ENCODE measurements around the gene OSBPL5. TPM values are rescaled to one million over a fixed set of nuclear protein-coding genes. Genes with fewer than 3 reads are reported as not detected.
A peak's percentile ranks its signal among the peaks of the same experiment; 100 is the strongest.

The OSBPL5 gene
- total RNA-seq, 1 donor: 49.7 TPM

DNA sequence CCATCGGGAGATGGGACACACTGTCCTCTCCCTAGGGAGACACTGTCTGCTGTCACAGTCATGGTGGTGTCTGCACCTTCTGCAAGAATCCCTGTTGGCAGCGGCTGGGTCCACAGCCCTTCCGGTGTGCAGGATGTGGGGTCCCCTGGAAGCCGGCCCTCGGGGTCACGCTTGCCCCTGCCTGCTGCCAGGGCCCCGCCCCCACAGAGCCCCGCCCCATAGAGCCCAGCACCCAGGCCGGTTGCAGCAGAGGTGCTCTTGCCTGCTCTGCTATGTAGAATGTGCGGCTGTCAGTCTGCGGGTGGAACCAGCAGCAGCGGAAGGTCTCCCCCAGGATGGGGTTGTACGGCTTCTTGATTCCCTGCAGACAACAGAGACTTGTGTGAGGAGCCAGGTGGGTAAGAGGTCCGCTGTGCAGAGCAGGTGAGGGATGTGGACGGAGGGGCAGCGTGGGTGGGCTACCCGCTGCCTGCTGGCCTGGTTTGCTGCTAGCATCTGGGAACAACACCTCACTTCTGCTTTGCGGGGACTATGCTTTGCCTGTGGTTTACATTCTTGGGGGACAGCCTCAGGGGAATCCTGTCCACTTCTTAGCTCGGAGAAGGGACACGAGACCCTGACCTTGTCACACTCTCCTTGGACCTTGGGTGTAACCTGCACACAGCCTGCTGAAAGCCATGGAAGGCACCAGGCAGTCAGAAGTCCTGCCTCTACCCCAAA is 63.0 kb downstream of the OSBPL5 start:
- H3K4me3 ChIP-seq (ENCODE audit: low read depth, low read length): no peak overlapping the region
- TF ChIP-seq, protein P1, sequence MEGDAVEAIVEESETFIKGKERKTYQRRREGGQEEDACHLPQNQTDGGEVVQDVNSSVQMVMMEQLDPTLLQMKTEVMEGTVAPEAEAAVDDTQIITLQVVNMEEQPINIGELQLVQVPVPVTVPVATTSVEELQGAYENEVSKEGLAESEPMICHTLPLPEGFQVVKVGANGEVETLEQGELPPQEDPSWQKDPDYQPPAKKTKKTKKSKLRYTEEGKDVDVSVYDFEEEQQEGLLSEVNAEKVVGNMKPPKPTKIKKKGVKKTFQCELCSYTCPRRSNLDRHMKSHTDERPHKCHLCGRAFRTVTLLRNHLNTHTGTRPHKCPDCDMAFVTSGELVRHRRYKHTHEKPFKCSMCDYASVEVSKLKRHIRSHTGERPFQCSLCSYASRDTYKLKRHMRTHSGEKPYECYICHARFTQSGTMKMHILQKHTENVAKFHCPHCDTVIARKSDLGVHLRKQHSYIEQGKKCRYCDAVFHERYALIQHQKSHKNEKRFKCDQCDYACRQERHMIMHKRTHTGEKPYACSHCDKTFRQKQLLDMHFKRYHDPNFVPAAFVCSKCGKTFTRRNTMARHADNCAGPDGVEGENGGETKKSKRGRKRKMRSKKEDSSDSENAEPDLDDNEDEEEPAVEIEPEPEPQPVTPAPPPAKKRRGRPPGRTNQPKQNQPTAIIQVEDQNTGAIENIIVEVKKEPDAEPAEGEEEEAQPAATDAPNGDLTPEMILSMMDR (IDR thresholded peaks at IDR 0.05; ENCODE audit: insufficient read depth, low read depth, low read length): no peak
- no peak for DNase-seq (ENCODE audit: low read depth)

DNA sequence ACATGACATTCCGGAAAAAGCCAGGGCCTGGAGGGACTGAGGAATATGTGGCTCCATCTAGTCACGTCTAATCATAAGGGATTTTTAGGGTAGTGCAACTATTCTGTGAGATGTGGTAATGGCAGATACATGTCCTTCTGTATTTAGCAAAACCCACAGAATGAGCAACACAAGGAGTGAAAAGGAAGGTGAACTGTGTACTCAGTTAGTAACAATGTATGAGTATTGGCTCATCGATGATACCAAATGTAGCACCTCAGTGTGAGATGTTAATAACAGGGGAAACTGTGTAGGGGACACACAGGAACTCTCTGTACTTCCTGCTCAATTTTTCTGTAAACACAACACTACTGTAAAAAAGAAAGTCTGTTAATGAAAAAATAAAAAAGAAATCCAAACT is 65.9 kb downstream of the OSBPL5 start:
- TF ChIP-seq, protein P1 (IDR thresholded peaks at IDR 0.05; ENCODE audit: insufficient read depth, low read depth, low read length): no peak
- DNase-seq (ENCODE audit: low read depth): no peak
- H3K4me3 ChIP-seq (ENCODE audit: low read depth, low read length): no peak overlapping the region

DNA sequence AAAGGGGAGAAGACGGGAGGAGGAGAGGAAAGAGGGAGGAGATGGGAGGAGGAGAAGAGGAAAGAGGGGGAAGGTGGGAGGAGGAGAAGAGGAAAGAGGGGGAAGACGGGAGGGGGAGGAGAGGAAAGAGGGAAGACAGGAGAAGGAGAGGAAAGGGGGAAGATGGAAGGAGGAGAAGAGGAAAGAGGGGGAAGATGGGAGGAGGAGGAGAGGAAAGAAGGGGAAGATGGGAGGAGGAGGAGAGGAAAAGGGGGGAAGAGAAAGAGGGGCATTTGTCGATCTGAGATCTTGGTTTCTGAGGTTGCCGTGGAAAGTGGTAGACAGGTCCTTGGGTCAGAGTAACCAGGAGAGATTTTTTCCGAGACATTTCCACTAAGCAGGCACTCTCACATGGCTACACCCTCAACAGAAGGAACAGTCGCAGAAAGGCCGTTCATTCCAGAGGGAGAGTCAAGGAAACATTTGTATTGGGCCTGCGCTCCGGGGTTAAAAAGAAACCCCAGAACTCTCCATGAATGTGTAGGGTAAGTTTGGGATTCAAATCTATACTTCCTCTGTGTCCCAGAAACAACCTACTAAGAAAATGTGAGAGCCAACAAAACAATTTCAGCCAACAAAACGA is 68.1 kb downstream of the OSBPL5 start:
- no peak overlapping the region for H3K4me3 ChIP-seq (ENCODE audit: low read depth, low read length)
- no peak for DNase-seq (ENCODE audit: low read depth)
- TF ChIP-seq, protein P1 (IDR thresholded peaks at IDR 0.05; ENCODE audit: insufficient read depth, low read depth, low read length): no peak

DNA sequence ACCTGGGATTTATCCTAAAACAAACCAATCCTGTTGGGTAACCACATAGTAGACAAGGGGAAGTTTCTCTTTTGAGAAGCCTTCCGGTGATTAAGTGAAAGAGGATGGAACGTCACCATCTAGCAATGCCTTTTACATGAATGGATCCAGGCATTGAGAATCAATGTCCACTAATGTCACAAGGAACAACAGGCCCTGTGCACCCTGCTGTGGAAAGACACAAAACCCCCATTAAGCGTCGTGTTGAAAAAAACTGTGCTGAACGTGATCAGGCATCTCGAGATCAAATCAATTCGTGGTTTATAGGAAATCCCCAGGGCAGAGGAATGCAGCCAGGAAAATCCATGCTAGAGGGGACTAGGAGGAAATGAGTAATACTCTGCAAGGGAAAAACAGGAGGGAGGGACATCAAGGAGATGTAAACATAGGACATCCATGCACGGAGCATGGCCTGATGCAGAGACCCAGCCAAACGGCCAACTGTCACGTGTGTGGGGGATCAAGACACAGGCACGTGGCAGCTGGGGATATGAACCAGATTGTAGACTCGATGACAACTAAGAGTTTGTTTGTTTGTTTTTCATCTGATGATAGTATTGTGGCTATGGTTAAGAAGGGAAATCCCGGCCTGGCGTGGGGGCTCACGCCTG is 69.3 kb downstream of the OSBPL5 start:
- peak; percentile 89 for DNase-seq (ENCODE audit: low read depth)
- TF ChIP-seq, protein P1 (IDR thresholded peaks at IDR 0.05; ENCODE audit: insufficient read depth, low read depth, low read length): no peak
- no peak overlapping the region for H3K4me3 ChIP-seq (ENCODE audit: low read depth, low read length)

DNA sequence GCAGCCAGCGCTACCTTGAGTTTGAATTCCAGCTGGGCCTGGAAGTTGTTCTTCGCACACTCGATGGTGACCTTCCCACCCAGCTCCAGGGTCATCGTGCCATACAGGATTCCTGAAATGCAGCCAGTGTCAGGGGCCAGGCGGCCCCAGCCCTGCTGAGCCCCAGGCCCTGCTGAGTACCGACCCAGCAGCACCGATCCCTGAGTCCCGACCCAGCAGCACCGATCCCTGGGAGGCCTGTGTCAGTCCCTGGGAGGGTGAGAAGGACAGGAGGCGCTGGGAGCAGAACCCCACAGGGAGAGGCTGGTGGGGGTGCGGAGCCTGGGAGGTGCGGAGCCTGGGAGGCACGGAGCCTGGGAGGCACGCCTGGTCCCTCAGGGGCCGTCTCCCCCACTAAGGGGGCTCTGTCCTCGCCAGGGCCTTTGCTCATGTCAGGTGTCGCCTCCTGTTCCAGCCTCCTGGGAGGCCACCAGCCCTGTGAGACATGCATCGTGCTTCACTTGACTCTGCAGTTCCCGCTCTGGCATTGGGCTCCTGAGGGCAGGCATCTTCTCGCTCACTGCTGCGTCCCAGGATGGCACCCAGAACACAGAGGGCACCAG is 70.8 kb downstream of the OSBPL5 start:
- no peak for DNase-seq (ENCODE audit: low read depth)
- TF ChIP-seq, protein P1 (IDR thresholded peaks at IDR 0.05; ENCODE audit: insufficient read depth, low read depth, low read length): no peak
- H3K4me3 ChIP-seq (ENCODE audit: low read depth, low read length): no peak overlapping the region

DNA sequence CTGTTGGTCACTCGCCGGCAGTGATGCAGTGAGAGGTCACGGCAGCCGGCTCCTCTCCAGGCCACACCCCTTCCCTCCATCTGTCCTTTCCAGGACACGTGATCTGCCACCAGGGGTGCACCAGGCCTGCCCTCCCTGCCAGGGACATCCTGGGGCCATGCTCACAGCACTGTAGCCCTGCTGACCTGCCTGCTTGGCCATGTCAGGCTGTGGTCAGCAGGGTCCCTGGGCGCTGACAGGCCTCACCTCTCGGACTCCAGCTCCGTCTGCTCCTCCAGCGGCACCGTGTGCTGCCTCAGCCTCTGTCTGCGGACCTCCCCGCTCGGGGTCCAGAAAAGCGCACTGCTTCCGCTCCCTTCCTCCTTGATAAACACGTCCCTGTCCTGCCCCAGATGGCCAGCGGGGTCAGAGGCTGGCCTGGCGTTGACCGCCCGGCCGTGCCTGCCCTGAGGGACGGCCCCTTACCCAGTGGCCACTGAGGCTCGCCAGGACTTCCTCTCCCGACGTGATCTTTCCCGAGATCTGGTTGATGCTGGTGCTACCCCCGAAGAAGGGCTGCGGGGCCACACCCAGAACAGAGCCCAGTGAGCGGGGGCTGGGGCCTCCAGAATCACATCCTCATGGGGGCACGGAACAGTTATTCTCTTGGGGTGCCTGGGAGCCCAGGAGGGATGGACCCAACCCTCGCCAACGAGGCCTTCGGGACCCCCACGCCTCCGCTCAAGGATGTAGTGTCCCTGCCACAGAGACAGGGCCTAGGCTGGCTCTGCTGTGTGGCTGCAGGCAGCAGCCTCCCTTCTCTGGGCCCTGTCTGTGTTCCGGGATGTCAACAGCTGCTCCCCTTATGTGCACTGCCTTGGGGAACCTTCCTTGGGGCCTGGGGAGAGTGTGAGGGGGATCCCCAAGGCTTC is 71.6 kb downstream of the OSBPL5 start:
- no peak overlapping the region for H3K4me3 ChIP-seq (ENCODE audit: low read depth, low read length)
- DNase-seq (ENCODE audit: low read depth): no peak
- TF ChIP-seq, protein P1 (IDR thresholded peaks at IDR 0.05; ENCODE audit: insufficient read depth, low read depth, low read length): no peak

Measured in fibroblast of villous mesenchyme (primary cell).